Subcutaneous adipose tissue (tissue), 4 donors: Measurements from ENCODE around the gene NRM. TPM values are rescaled to one million over a fixed set of nuclear protein-coding genes. Genes with fewer than 3 reads are reported as not detected.

Experiments
- CTCF ChIP-seq: fragments of 450-650 bp; IDR thresholded peaks from one replicate; pipeline ENCODE4 v1.5.1; 2016; ENCODE audit warnings: low read depth, mild to moderate bottlenecking, control low read depth, antibody characterized with exemption, moderate library complexity
- total RNA-seq, 4 donors: library from RNA; depleted of rRNA; stranded (reverse); fragments of >200 nt; gene quantifications; one replicate each; pipeline ENCODE4 v1.1.0, GENCODE V29; 2016

The NRM gene
- total RNA-seq, 4 donors from 2014 or later: 2.0 to 4.2 (median 3.6) TPM

GRCh38 chr6:30670760-30671527, 19.8 kb downstream of the NRM start:
- TF ChIP-seq CTCF: no peak

GRCh38 chr6:30664994-30665767, 25.6 kb downstream of the NRM start:
- TF ChIP-seq CTCF: no peak

GRCh38 chr6:30657454-30657853, 33.3 kb downstream of the NRM start:
- TF ChIP-seq CTCF: no peak

GRCh38 chr6:30656513-30656912, 34.3 kb downstream of the NRM start:
- TF ChIP-seq CTCF: no peak

- no peak for TF ChIP-seq CTCF
These were observed 35.1 kb downstream of the NRM start for GRCh38 chr6:30655743-30656094.

GRCh38 chr6:30654798-30655742, 35.7 kb downstream of the NRM start:
- TF ChIP-seq CTCF: no peak

- TF ChIP-seq CTCF: no peak
These were observed 39.6 kb downstream of the NRM start for GRCh38 chr6:30651143-30651542.
